SU-DHL-6 (cell line): ENCODE measurements around the gene CHD6.

Experiments
- EZH2phosphoT487 ChIP-seq: fragments of 200-600 bp; sonication (generic), shearing (Covaris generic); conservative IDR thresholded peaks from 2 replicates; pipeline ENCODE4 v1.6.1; 2018; ENCODE audit warnings: mild to moderate bottlenecking, antibody characterized with exemption, low read length, moderate library complexity, mixed read lengths
- TF ChIP-seq, protein P1 (sequence below): fragments of 200-600 bp; sonication (generic); IDR thresholded peaks from one replicate; pipeline ENCODE4 v1.5.1; 2017; ENCODE audit warnings: antibody characterized with exemption, mild to moderate bottlenecking, low read length, moderate library complexity; ENCODE audit not compliant: insufficient read depth, poor library complexity, severe bottlenecking

- TF ChIP-seq, protein P1, sequence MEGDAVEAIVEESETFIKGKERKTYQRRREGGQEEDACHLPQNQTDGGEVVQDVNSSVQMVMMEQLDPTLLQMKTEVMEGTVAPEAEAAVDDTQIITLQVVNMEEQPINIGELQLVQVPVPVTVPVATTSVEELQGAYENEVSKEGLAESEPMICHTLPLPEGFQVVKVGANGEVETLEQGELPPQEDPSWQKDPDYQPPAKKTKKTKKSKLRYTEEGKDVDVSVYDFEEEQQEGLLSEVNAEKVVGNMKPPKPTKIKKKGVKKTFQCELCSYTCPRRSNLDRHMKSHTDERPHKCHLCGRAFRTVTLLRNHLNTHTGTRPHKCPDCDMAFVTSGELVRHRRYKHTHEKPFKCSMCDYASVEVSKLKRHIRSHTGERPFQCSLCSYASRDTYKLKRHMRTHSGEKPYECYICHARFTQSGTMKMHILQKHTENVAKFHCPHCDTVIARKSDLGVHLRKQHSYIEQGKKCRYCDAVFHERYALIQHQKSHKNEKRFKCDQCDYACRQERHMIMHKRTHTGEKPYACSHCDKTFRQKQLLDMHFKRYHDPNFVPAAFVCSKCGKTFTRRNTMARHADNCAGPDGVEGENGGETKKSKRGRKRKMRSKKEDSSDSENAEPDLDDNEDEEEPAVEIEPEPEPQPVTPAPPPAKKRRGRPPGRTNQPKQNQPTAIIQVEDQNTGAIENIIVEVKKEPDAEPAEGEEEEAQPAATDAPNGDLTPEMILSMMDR, result no peak
- no peak for TF ChIP-seq EZH2phosphoT487
Measured at GRCh38 chr20:41446456-41446855, 171.7 kb downstream of the CHD6 start.
